Activated gamma-delta T cell (primary cell): Measurements from ENCODE around the gene DNAJB6.
A peak's percentile ranks its signal among the peaks of the same experiment; 100 is the strongest.

Source experiments
- DNase-seq: peaks from one replicate; lab custom pipeline; 2025; lab: John Stamatoyannopoulos, UW
- total RNA-seq, 2 donors: gene quantifications; one replicate each; lab custom pipeline; 2026; lab: John Stamatoyannopoulos, UW

The DNAJB6 gene
- total RNA-seq, result 160 to 230 reads per million in 2 donors

- DNase-seq, result peak; percentile 94
These were observed at the start of gene DNAJB6 for GRCh38 chr7:157336383-157337315. Gene DNAJB6, plus strand, starts transcription at chr7:157337004. Its CDS starts 21,569 bp downstream, at chr7:157358573.

GRCh38 chr7:157291404-157292080 lies 45.3 kb upstream of the DNAJB6 start:
- DNase-seq, result no peak

GRCh38 chr7:157292258-157292657 lies 44.5 kb upstream of the DNAJB6 start:
- DNase-seq, result no peak

- no peak for DNase-seq
These were observed 43.9 kb upstream of the DNAJB6 start for GRCh38 chr7:157292770-157293412.

DNA sequence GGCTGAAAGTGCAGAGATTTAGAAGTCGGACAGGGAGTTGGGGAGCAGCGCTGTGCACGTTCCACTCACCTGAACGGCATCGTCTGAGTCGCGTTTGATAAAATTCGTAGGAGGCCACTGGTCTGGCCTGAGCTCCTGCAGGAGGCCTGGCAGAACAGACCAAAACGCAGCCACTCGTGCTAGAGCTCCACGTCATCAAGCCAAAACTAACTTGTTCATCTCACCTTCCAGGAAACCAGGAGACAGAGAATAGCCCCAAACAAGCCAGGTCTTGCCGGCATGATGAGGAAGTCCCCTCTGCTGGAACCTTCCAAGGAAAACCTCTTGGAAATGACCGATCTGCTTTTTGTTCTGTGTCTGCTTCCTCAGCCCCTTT lies 43.4 kb upstream of the DNAJB6 start:
- DNase-seq, result no peak

- no peak for DNase-seq
These were observed 42.0 kb upstream of the DNAJB6 start for GRCh38 chr7:157294773-157295172.

DNA sequence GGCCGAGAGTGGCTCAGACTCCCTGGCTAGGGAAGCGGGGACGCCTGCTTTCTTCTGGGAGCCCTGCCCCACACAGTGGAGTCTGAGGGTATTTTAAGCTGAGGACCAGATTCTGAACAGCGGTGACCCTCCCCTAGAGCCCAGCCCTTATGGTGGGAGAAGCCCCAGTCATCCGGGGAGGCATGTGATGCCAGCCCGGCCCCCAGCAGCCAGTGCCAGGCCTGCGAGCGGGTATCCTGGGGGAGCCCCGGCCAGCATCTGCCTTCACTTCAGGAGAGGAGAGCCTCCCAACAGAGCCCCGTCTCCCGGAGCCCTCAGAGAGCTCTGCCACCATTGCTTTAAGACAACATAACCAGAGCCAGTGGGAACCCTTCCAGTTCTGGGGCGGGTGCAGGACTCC lies 41.5 kb upstream of the DNAJB6 start:
- no peak for DNase-seq

GRCh38 chr7:157297185-157297584 lies 39.6 kb upstream of the DNAJB6 start:
- DNase-seq, result no peak

GRCh38 chr7:157299317-157299612 lies 37.5 kb upstream of the DNAJB6 start:
- no peak for DNase-seq

DNA sequence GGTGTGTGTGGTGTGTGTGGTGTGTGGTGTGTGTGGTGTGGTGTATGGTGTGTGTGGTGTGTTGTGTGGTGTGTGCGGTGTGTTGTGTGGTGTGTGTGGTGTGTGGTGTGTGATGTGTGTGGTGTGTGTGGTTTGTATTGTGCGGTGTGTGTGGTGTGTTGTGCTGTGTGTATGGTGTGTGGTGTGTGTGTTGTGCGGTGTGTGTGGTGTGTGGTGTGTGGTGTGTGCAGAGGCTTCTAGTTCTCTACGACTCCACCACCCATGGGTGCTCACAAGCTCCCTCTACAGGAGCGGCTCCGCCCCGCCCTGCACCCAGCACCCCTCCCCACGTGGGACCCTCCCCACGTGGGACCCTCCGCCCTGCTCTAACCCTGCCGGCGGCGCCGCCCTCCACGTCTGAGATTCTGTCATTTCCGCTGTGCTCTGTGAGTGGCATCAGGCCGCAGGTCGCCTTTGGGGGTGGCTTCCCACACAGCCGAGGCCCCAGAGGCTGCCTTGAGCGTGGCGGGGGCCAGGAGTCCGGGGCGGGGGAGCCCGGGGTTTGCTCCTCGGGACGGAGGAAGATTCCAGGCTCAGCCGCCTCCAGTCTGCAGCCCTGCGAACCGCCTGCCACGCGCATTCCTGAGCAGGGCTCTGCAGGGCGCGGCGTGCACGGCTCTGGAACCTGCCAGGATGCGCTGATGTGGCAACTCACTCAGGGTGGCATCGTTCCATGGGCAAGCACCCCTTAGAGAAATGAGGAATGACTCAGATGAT lies 37.0 kb upstream of the DNAJB6 start:
- DNase-seq, result peak; percentile 49

GRCh38 chr7:157300369-157300825 lies 36.4 kb upstream of the DNAJB6 start:
- DNase-seq, result no peak

DNA sequence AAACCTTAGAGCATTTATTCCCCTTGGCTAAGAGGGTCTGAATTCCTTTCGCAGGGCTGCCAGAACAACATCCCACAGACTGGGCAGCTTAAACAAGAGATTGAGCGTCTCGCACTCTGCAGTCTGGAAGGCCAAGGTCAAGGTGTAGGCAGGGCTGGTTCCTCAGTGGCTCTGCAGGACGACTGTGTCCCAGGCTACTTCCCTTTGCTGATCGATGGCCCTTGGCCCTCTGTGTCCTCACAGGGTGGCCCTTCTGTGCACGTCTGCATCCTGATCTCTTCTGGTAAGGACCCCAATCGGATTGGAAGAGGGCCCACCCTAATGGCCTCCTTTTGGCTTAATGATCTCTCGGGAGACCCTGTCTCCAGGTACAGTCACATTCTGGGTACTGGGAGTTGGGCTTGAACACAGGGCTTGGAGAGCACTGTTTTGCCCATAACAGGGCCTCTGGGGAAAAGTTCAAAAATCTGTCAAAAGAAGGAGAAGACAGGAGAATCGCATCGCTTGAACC lies 35.1 kb upstream of the DNAJB6 start:
- DNase-seq, result no peak

GRCh38 chr7:157306846-157307838 lies 29.7 kb upstream of the DNAJB6 start:
- DNase-seq, result no peak

GRCh38 chr7:157309988-157310668 lies 26.7 kb upstream of the DNAJB6 start:
- no peak for DNase-seq

- no peak for DNase-seq
These were observed 26.1 kb upstream of the DNAJB6 start for GRCh38 chr7:157310676-157311185.

DNA sequence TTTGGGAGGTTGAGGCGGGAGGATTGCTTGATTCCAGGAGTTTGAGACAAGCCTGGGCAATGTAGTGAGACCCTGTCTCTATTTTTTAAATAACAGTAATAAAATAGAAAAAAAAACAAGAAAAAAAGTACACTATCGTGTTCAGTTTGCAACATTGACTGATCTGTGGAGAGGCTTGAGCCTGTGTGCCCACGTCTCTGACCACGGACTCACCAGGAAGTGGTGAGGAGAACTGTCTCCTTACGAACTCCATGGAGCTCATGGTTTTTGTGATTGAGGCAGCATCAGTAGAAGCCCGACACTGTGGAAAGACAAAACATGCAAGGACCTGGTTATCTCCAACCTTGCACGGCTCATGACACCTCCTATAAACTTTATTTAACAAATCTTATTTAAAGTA lies 23.9 kb upstream of the DNAJB6 start:
- DNase-seq, result no peak

- no peak for DNase-seq
These were observed 23.2 kb upstream of the DNAJB6 start for GRCh38 chr7:157313645-157314044.

DNA sequence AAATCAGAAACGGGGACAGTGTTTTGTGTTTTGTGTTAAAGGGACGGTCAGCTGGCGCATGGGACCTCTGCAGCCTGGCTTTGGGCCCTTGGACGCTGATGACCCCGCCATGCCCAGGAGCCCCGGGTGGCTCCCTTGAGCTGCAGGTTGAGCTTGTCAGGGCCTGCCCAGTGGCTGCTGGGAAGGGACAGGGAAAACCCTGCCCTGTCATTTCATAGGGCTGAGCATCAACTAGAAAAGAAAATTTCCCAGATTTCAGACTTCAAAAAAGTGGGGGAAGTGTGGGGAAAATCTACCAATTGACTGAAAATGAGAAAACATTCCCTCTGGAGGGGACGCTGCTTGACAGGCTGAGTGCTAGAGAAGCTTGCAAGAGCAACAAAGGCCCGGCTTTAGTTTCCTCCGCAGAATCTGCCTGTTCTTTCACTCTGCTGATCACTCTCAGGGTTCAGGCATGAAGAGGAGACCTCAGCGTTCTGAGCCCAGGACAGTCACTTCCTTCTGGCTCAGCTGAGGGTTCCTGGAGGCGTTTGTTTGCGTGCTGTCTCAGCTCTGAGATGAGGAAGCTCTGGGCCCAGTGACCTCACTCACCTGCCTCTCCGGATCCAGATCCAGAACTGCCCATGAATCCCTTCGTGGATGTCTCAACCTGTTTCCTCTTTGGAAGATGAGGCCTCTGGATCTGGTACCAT lies 18.6 kb upstream of the DNAJB6 start:
- DNase-seq, result no peak

DNA sequence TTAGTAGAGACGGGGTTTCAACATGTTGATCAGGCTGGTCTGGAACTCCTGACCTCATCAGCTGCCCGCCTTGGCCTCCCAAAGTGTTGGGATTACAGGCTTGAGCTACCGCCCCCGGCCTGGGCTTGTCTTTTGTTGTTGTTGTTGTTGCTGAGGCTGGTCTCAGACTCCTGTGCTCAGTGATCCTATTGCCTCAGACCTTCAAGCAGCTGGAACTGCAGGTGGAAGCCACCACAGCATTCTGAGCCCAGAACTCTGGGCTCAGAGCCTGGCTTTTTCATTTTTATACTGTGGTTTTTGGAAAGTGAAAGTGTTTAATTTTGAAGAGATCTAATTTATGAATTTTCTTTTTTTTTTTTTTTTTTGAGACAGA lies 16.2 kb upstream of the DNAJB6 start:
- DNase-seq, result no peak
